A673 (cell line): Measurements from ENCODE around the gene INTS6L.

ENCODE experiments used
- CTCF ChIP-seq: fragments of 300-800, 200-600 bp; sonication (generic); conservative IDR thresholded peaks from 2 replicates; pipeline ENCODE4 v1.5.1; 2017; ENCODE audit warnings: low read depth, mild to moderate bottlenecking, antibody characterized with exemption, low read length, moderate library complexity, mixed read lengths
- EZH2 ChIP-seq: fragments of 200-600 bp; sonication (generic); IDR thresholded peaks from 2 replicates; pipeline ENCODE4 v1.6.1; 2017; ENCODE audit warnings: borderline replicate concordance, low read depth, mild to moderate bottlenecking, mixed read lengths, antibody characterized with exemption, low read length; ENCODE audit not compliant: poor library complexity, severe bottlenecking

- no peak for TF ChIP-seq CTCF
- TF ChIP-seq EZH2 = no peak
These were observed 35.6 kb downstream of the INTS6L start for GRCh38 chrX:135556055-135556454.
